ENCODE measurements around the gene MAPK8.
"Not testable (repeated sequence)": the region's sequence is repeated elsewhere in the genome, so short reads cannot be mapped to it uniquely, and the experiment has no call there.

The MAPK8 gene

DNA sequence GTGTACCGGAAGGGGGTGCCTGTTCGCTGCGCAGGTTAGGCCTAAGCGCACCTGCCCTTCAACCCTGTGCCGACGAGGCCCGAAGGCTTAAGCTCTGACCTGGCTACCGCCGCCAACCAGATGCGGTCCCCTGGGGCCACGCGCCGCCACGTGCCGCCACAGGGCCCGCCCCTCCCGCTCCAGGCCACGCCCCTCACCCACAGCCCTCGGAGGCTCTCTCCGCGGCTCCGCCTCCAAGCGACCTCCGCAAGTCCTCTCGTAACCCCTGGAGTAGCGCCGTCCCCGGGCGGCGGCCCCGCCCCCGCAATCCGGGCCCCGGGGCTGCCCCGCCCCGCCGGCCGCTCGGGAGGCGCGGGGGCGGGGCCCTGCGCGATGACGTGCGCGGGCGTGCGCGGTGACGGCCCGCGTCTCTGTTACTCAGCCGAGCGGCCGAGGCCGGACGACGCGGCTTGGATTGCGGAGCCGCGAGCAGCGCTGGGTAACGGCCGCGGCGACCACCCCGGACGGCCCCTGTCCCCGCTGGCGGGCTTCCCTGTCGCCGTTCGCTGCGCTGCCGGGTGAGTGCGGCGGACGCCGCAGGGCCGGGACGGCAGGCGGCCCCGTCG is at the start of gene MAPK8:
Gene MAPK8 (plus strand): TSS at position 413 of the 605 bp plus-strand sequence. CDS start 94,984 bp downstream, outside the sequence.
- peak; percentile 96 for DNase-seq

DNA sequence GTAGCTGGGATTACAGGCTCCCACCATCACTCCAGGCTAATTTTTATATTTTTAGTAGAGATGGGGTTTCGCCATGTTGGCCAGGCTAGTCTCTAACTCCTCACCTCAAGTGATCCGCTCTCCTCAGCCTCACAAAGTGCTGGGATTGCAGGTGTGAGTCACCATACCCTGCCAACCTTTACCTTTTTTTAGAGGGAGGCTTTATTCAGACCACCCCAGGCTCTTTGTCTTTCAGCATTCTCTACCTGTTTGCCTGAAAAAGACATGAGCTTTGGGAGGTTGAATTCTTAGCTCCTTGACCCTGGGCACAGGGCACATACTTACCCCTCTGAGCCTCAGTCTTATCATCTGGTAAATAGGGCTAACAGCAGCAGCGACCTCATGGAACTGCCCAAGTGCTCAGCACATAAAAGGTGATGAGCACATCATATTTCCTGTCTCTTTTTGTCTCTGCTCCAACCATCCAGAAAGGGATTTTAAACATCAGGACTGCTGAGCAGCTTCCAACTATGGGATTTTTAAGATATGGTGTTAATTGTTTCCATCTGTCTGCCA is 49.0 kb upstream of the MAPK8 start:
- no peak for DNase-seq

DNA sequence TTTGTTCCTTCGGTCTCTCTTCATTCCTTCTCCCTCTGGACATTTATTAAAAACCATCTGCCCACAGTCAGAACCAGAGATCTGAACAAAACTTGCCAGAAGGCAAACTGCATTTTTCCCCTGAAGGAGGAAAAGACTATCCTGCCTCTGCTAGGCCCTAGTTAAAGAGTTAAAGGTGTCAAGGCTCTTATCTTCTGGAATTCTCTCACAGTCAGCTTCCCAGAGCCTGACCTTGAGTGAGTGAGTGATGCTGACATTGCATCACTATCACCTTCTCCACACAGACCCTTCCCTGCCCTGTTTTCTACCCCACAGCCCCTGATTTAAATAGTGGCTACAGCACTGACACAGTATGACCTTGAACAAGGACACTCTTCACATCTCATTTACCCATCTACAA is 48.4 kb upstream of the MAPK8 start:
- no peak for DNase-seq

DNA sequence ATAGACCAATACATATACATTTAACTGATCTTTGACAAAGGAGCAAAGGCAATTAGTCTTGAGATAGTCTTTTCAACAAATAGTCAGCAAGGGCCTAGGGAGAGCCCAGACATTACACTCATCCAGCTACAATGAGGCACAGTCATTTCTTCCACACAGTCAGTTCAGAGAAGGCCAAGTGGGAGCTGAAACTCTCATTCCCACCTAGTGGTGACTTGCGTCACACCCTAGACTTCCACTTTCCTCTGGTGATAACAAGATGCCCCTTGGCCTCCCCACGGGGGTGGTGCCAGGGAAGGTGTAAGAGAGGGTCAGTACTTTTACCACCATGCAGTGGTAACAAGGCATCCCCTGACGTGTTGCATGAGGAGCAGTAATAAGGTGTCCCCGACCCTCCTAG is 39.9 kb upstream of the MAPK8 start:
- no peak for DNase-seq

DNA sequence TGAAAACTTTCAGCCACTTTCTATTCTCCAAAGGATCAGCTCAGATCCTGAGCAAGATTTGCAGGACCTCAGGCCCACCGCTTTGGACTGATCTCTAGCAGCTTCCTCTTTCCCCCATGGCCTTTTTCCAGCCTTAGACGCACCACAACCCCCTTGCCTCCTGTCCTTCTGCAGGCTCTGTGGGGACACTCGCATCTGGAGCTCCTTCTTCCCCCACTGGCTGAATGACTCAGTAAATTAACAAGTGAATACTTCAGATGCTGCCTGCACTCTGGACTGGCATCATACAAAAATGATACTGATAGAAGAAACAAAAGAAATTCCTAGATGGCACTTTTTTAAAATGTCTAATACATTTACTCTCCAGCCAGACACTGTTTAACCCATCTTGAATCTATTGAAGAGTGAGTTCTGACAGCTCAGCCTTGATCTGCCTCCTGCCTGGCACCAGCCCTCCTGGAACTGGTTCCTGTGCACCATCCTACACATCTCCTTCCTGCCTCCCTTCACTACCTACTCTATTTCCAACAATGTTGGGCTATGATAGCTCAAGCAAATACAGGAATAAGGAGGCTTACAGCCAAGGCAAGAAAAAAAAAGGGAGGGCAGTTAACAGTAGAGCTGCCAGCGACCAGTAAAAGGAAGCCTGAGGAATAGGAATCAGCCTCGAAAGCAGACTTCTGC is 35.3 kb upstream of the MAPK8 start:
- DNase-seq, result no peak

DNA sequence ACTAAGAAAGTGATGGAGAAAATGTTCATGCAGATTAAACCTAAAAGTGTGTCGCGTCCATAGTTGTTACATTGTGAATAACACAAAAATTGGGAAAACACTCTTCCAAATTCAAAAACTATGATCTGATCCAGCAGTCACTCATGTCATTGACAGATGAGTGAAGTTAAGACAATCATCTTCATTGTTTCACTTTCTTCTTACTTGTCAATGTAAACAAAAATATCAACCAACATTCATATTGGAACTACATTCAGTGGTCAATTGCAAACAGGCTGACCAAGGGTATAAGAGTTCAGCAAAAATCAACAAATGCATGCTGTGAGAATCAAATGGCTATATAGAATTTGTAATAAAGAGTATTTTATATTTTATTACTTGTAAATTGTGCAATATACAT is 33.8 kb upstream of the MAPK8 start:
- no peak for DNase-seq

DNA sequence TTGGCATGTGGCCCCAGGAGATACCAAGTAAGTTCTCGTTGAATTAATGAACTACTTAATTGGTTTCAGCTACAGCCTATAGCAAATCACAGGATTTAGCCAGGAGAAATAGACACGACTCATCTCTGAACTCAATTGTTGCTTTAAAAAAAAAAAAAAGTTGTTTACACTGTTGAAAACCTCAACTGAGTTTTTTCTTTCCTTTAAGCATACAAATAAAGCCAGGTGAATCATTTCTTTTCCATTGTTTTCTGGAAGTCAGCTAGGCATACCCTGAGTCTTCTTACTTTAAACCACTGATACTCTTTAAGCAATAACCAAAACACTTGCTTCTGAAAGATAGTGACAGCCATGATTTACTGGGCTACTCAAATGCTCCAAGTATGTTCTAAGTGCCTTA is 32.7 kb upstream of the MAPK8 start:
- DNase-seq, result no peak

DNA sequence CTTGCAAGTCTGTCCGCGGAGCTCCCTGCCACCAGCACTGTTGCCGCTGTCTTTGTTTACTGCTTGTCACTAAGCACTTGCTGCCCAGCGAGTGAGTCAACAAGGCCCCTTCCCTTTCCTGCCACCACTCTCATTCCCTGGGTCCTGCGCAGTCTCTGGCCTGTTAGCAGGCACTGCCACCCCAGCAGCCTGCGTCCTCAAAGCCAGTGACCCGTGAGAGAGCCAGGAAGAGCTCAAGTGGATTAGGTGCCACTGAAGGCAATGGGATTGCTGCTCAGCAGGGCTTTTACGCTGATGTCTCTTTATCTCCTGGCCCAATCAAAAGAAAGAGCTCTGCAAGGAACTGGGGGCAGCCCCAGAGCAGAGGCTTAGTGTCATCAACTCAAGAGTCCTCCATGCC is 31.8 kb upstream of the MAPK8 start, which contains the start of gene FRMPD2:
Gene FRMPD2 (minus strand): TSS at position 61 of the 400 bp plus-strand sequence. CDS start 129 bp downstream, outside the sequence.
- DNase-seq, result no peak

DNA sequence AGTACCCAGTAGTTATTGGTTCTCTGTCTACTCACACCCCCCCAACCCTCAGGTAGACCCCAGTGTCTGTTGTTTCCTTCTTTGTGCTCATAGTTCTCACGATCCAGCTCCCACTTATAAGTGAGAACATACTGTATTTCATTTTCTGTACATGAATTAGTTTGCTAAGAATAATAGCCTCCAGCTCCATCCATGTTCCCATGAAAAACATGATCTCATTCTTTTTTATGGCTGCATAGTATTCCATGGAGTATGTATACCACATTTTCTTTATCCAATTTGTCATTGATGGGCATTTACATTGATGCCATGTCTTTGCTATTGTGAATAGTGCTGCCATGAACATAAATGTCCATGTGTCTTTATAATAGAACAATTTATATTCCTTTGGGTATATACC is 29.4 kb upstream of the MAPK8 start:
- no peak for DNase-seq

DNA sequence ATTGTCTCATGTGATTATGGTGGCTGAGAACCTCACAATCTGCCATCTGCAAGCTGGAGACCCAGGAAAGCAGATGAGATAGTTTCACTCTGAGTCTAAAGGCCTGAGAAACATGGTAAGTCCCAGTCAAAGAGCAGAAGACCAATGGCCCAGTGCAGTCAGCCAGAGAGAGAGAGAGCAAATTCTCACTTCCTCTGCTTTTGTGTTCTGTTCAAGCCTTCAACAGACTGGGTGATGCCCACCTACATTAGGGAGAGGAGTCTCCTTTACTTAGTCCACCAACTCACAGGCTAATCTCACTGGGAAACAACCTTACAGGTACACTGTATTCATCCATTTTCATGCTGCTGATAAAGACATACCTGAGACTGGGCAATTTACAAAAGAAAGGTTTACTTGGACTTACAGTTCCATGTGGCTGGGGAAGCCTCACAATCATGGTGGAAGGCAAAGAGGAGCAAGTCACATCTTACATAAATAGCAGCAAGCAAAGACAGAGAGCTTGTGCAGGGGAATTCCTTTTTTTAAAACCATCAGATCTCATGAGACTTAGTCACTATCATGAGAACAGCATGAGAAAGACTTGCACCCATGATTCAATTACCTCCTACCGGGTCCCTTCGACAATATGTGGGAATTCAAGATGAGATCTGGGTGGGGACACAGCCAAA is 27.3 kb upstream of the MAPK8 start:
- no peak for DNase-seq

DNA sequence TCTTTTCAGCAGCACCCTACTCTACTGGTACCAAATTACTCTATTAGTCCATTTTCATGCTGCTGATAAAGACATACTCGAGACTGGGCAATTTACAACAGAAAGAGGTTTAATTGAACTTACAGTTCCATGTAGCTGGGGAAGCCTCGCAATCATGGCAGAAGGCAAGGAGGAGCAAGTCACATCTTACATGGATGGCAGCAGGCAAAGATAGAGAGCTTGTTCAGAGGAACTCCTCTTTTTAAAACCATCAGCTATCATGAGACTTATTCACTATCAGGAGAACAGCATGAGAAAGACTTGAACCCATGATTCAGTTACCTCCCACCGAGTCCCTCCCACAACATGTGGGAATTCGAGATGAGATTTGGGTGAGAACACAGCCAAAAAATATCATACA is 24.8 kb upstream of the MAPK8 start:
- not testable (repeated sequence) for DNase-seq

DNA sequence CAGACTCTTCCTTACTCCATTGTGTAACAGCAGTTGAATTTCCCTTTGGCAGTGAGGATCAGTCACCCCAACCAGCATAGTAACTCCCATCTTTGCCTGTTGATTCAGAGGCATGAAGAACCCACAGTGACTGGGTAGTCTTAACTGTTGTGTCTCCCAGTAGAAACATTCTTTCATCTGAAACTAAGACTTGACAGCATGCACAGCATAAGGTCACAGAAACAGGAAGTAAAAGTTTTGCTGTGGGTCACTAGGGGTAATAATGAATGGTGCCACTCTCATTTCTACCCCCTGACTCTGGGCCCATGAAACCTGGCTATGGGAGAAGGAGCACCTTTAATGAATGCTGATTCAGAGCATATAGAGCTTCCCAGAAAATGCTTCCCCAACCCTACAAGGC is 23.6 kb upstream of the MAPK8 start:
- no peak for DNase-seq

DNA sequence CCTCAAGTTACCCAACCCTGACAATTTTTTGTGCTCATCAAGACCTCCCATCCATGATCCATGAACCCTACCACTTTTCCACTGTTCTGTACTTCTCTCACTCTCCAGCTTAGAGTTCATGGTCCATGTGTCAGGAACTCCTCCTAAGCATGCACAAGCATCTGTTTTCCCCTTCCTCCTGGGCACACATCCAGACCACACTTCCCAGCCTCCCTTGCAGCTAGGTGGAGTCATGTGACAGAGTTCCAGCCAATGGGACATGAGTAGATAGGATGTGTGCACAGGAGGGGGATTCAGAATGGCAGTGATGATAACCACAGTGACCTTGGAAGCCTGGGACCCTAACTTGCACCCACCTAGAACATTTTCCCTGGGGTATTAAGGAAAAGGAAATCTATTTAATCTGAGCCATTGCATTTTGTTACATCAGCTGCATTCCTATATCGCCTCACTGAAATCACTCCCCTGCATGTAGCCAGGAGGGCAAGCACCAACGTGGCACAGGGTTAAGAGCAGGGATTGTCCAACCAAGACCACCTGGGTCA is 22.4 kb upstream of the MAPK8 start:
- no peak for DNase-seq

DNA sequence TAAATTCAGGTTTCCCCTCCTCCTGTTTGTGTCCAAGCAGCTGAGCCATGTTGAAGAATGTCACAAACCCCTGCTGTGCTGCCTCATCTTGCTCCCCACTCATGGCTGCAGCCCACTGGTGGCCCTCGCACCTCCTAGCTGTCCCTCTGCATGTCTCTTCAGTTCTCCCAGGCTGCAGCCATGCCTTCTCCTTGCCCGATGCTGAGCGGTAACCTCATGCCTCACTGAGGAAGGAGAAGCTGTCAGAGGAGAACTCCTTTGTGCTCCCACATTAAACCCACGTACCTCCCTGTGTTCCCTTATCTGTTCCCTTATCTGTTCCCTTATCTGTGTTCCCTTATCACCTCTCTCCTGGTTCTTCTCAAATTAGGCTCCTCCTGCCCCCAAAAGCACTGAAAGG is 21.7 kb upstream of the MAPK8 start:
- no peak for DNase-seq

DNA sequence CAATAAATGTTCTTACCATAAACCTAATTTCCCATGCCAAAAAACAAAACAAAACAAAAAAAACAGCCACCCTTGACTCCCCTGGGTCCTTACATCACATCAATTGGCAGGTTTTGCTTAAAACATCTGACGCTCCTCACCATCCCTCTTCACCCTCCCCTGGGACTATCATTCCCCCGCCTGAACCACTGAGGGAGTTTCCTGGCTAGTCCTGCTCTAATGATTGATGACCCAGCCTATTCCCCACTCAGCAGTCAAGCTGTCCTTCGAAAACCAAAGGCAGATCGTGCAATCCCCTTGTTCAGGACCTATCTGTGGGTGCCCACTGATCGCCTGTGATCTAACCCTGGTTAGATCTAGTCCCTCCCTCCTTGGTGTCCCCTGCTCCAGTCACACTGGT is 20.8 kb upstream of the MAPK8 start:
- no peak for DNase-seq

DNA sequence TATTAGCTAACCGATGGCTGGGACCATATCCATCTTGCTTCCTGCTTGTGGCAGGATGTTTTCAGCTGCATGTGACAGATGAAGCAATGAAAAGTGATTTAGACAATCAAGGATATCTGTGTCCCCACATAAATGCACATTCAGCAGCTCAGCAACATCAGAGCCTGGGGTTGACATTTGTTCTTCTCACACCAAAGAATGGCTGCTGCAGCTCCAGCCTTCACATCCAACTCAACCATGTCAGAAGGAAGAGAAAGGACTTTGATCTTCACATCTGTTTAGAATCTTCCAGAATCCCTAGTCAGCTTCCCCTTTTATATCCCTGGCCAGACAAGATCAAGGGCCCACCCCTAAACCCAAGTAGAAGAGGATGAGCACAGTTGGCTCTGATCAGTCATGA is 20.1 kb upstream of the MAPK8 start:
- DNase-seq, result no peak

DNA sequence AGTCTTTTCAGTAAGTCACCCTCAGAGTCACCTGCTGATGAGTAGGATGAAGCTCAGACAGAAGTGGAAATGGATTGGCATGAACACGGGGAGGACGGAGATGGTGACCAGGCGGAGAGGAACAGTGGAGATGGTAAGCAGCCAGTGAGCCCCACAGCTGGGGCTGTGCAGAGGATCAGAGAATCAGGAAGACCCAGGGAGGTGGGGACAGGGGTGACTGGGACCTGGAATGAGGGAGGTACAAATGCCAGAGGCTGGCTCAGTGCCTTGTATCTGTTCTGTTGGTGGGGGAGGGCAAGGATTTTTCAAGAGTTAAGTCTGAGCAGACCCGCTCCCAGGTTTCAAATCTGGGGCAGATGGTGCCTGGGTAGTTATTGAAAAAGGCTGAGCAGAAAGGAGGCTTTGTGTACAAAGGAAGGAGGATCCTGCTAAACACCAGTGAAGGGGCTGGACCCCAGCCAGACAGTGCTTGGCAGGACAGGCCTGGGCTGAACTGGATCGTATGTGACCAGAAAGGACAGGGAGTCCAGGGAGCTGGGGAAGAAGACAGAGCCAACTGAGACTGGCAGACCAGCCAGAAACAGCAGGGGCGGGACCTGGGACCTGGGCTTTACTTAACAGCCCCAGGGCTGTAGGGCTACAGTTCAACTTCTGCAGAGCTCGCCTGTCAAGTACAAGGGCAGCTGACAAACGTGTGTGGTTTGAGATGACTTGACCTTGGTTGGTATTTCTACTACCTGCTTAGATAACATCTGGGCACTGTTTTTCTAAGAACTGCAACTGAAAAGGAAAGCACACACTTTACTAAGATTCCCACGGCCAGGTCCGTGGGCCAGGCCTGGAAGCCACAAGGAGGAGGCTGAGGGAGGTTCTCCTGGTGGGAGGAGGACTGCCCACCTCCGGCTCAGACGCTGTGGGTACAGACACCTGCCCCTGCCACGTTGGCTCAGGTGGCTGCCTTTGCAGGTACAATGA is 18.8 kb upstream of the MAPK8 start:
- no peak for DNase-seq

DNA sequence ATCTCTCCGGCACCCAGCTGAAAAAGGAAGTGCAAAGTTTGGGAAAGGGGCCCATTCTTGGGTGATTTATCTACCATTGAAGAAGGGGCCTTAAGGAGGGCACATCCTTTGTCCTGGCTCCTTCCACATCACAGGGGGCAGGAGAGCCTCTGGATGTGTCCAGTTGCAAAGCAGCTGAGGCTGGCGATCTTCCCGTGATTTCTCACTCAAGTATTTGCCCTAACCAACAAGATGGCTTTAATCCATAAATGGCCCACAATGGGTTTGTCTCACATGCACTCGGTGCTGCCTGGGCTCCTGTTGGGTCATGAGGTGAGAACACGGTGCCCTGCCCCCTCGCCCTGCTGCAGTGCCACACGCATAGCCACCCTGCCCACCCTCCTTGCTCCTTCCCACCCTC is 17.8 kb upstream of the MAPK8 start:
- DNase-seq, result no peak

DNA sequence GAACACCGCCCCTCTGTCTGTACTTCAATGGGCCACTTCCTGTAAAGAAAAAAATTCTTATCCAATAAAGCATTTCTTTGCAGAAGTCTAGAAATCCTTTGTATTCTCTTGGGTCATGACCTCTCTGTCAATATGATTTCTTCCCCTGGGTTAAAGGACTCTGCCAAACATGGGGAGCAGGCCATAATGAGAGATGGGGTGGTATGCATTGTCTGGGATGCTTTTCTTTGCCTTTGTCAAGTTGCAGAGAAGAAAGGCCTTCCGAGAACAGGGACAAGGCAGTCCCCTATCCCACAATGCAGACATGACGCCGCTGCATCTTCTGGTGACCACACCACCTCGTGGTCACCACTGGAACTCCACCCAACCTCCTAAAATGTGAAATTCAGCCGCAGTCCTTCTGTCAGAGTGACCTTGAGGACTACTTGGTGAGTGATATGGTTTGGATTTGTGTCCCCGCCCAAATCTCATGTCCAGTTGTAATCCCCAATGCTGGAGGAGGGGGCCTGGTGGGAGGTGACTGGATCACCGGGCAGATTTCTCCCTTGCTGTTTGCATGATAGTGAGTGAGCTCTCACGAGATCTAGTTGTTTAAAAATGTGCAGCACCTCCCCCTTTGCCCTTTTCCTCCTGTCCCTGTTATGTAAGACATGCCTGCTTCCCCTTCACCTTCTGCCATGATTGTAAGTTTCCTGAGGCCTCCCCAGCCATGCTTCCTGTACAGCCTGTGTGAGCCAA is 16.8 kb upstream of the MAPK8 start:
- DNase-seq, result peak; percentile 38

DNA sequence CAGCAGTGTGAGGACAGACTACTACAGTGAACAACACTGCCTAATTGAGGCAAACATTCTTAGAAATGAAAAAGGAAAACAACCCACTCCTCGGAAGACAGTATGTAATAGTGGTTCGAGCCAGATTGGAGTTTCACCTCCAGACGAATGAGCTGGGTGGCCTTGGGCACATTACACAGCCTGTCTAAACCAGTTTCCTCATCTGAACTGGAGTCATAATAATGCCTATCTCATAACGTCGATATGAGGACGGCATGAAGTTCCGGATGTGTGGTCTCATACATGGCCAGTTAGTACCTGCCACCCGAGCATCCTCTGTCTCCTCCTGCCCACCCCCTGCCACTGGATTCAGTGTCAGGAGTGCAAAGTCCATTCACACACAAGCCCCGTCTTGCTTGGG is 16.2 kb upstream of the MAPK8 start:
- no peak for DNase-seq

DNA sequence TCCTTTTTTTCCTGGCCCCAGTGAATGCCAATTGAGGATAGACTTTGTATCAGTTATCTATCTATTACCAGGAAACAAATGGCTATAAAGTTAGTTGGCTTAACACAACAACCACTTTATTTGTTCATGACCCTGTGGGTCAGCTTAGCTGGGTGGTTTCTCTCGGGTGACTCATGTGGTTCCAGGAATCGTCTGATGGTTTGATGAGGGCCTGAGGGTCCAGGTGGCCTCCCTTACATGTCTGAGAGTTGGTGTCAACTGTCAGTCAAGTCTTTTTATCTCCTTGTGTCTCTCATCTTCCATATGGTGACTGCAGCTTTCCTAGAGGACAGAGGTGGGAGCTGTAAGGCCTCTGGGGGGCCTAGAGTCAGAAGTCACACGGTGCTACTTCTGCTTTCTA is 15.3 kb upstream of the MAPK8 start:
- no peak for DNase-seq

DNA sequence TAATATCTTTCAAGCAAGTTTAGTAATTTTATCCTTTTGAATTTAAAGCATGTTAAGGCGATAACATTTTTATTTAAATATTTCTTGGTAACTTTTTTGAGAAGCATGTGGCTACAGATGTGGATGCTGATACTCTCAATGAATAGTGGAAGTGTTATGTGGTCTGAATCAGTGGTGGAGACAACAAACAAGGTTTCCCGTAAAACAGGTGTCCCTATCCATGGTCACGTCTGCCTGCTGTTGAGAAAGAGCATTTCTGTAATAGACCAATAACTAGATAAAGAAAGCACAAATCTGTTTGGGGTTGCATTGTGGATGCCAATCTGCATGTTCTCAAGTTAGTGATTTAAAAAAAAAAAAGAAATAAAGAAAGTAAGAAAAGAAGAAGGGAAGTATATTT is 13.9 kb upstream of the MAPK8 start:
- no peak for DNase-seq
